Measurements from ENCODE around the gene IFIT5.
A peak's percentile ranks its signal among the peaks of the same experiment; 100 is the strongest.
"Not testable (repeated sequence)": the region's sequence is repeated elsewhere in the genome, so short reads cannot be mapped to it uniquely, and the experiment has no call there.

IFIT5 gene

GRCh38 chr10:89414146-89414878 lies at the start of gene IFIT5:
TSS of gene IFIT5 (plus strand) at chr10:89414568. CDS start at chr10:89414799, 231 bp downstream.
- peak; percentile 38 for DNase-seq (ENCODE audit: low read depth)

GRCh38 chr10:89367529-89367928 lies 46.8 kb upstream of the IFIT5 start:
- no peak for DNase-seq (ENCODE audit: low read depth)

GRCh38 chr10:89368129-89368528 lies 46.2 kb upstream of the IFIT5 start:
- no peak for DNase-seq (ENCODE audit: low read depth)

- DNase-seq (ENCODE audit: low read depth) = no peak
These were observed 44.9 kb upstream of the IFIT5 start for GRCh38 chr10:89369156-89370105.

- no peak for DNase-seq (ENCODE audit: low read depth)
These were observed 43.3 kb upstream of the IFIT5 start for GRCh38 chr10:89371079-89371478.

GRCh38 chr10:89371987-89372386 lies 42.4 kb upstream of the IFIT5 start:
- DNase-seq (ENCODE audit: low read depth) = no peak

- no peak for DNase-seq (ENCODE audit: low read depth)
These were observed 40.3 kb upstream of the IFIT5 start for GRCh38 chr10:89373916-89374711.

- DNase-seq (ENCODE audit: low read depth) = no peak
These were observed 39.6 kb upstream of the IFIT5 start for GRCh38 chr10:89374713-89375141.

GRCh38 chr10:89377705-89378637 lies 36.4 kb upstream of the IFIT5 start, which contains the start of gene IFIT1B:
TSS of gene IFIT1B (plus strand) at chr10:89378056. CDS start at chr10:89378136, 80 bp downstream.
- DNase-seq (ENCODE audit: low read depth) = no peak

- no peak for DNase-seq (ENCODE audit: low read depth)
These were observed 35.3 kb upstream of the IFIT5 start for GRCh38 chr10:89379103-89379502.

- DNase-seq (ENCODE audit: low read depth) = no peak
These were observed 31.6 kb upstream of the IFIT5 start for GRCh38 chr10:89382757-89383156.

- no peak for DNase-seq (ENCODE audit: low read depth)
These were observed 29.7 kb upstream of the IFIT5 start for GRCh38 chr10:89384474-89385340.

GRCh38 chr10:89388806-89389205 lies 25.6 kb upstream of the IFIT5 start:
- no peak for DNase-seq (ENCODE audit: low read depth)

GRCh38 chr10:89389254-89389653 lies 25.1 kb upstream of the IFIT5 start:
- DNase-seq (ENCODE audit: low read depth) = no peak

- no peak for DNase-seq (ENCODE audit: low read depth)
These were observed 23.7 kb upstream of the IFIT5 start for GRCh38 chr10:89390476-89391225.

GRCh38 chr10:89391226-89391576 lies 23.2 kb upstream of the IFIT5 start:
- not testable (repeated sequence) for DNase-seq (ENCODE audit: low read depth)

- DNase-seq (ENCODE audit: low read depth) = peak; percentile 25
These were observed 22.2 kb upstream of the IFIT5 start, which contains the start of gene IFIT1 for GRCh38 chr10:89391907-89392756. TSS of gene IFIT1 (plus strand) at chr10:89392623. CDS start at chr10:89392713, 90 bp downstream.

GRCh38 chr10:89392974-89393373 lies 21.4 kb upstream of the IFIT5 start:
- no peak for DNase-seq (ENCODE audit: low read depth)

All from stimulated activated CD8-positive, alpha-beta memory T cell treated with anti-CD3 and anti-CD28 coated beads, Interleukin-12 subunit alpha, Interleukin-12 subunit beta, amount 100 ng/mL, for 1 hour (primary cell).